Measurements from ENCODE around the gene SYTL4.

SYTL4 gene

DNA sequence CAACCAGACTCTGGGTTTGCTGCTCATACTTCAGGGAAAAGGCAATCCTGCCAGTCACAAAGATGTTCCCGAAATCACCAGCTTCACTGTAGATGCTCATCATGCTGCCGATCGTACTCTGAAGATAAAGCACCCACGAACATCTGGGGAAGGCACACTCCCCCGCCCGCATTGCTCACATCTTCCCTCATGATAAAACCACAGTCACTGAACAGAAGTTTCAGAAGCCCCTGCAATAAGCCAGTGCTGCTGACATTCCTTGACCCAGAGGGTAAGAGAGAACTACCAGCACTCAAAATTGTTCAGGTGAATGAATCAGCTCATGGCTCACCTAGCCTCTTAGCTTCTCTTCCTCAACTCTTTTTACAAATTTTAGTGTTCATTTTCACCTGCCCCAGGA is 44.8 kb downstream of the SYTL4 start:
- no peak overlapping the region for H3K4me3 ChIP-seq (ENCODE audit: low read length)
- no peaks in the 10 kb centered on the region for H3K79me2 ChIP-seq (ENCODE audit: low read length)
- H3K9me3 ChIP-seq (ENCODE audit: insufficient read depth, low read length) = no peaks in the 10 kb centered on the region
- no peak overlapping the region for H2AFZ ChIP-seq (ENCODE audit: low read depth, low read length)
- H3K36me3 ChIP-seq (replicated peaks; ENCODE audit: low read depth, low read length) = no peaks in the 10 kb centered on the region
- no peak overlapping the region for H3K27ac ChIP-seq (ENCODE audit: low read length)
- peaks cover 3% of the 10 kb centered on the region; the same call in 1 of the 2 replicates for H3K27me3 ChIP-seq (ENCODE audit: low read depth, low read length)
- TF ChIP-seq EZH2phosphoT487 (IDR thresholded peaks at IDR 0.05; ENCODE audit: low read depth) = no peak
- TF ChIP-seq, protein P1, sequence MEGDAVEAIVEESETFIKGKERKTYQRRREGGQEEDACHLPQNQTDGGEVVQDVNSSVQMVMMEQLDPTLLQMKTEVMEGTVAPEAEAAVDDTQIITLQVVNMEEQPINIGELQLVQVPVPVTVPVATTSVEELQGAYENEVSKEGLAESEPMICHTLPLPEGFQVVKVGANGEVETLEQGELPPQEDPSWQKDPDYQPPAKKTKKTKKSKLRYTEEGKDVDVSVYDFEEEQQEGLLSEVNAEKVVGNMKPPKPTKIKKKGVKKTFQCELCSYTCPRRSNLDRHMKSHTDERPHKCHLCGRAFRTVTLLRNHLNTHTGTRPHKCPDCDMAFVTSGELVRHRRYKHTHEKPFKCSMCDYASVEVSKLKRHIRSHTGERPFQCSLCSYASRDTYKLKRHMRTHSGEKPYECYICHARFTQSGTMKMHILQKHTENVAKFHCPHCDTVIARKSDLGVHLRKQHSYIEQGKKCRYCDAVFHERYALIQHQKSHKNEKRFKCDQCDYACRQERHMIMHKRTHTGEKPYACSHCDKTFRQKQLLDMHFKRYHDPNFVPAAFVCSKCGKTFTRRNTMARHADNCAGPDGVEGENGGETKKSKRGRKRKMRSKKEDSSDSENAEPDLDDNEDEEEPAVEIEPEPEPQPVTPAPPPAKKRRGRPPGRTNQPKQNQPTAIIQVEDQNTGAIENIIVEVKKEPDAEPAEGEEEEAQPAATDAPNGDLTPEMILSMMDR (IDR thresholded peaks at IDR 0.05; ENCODE audit: low read depth, low read length) = no peak
- H3K4me1 ChIP-seq (ENCODE audit: low read length) = peaks cover 11% of the 10 kb centered on the region
- no peak overlapping the region for H3K9ac ChIP-seq (ENCODE audit: low read length)
- H3K4me2 ChIP-seq (ENCODE audit: low read length) = peak overlapping the region; percentile 9; the same call in 1 of the 2 replicates
- no peaks in the 10 kb centered on the region for H4K20me1 ChIP-seq (ENCODE audit: insufficient read depth, low read length)

DNA sequence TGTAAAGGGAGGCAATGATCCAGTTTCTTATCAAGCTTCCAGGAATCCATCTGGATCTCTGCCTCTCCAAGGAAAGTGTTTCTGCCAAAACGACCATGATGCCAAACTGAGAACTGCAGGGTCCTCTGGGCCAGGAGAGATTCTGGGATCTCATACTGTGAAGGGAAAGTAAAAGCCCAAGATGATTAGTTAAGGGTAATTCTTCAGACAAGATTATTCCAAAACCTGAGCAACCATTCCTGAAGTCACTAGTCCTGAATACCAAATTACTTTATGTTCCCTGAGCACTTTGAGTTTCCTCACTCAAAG is 46.0 kb downstream of the SYTL4 start:
- no peaks in the 10 kb centered on the region for H3K36me3 ChIP-seq (replicated peaks; ENCODE audit: low read depth, low read length)
- no peaks in the 10 kb centered on the region for H3K79me2 ChIP-seq (ENCODE audit: low read length)
- H4K20me1 ChIP-seq (ENCODE audit: insufficient read depth, low read length) = no peaks in the 10 kb centered on the region
- no peak overlapping the region for H3K9ac ChIP-seq (ENCODE audit: low read length)
- no peak overlapping the region for H3K27ac ChIP-seq (ENCODE audit: low read length)
- TF ChIP-seq, protein P1 (IDR thresholded peaks at IDR 0.05; ENCODE audit: low read depth, low read length) = no peak
- no peak for TF ChIP-seq EZH2phosphoT487 (IDR thresholded peaks at IDR 0.05; ENCODE audit: low read depth)
- no peak overlapping the region for H3K4me3 ChIP-seq (ENCODE audit: low read length)
- H2AFZ ChIP-seq (ENCODE audit: low read depth, low read length) = no peak overlapping the region
- H3K27me3 ChIP-seq (ENCODE audit: low read depth, low read length) = peaks cover 8% of the 10 kb centered on the region; the same call in 1 of the 2 replicates
- H3K4me2 ChIP-seq (ENCODE audit: low read length) = no peak overlapping the region
- peaks cover 11% of the 10 kb centered on the region for H3K4me1 ChIP-seq (ENCODE audit: low read length)
- no peaks in the 10 kb centered on the region for H3K9me3 ChIP-seq (ENCODE audit: insufficient read depth, low read length)

GRCh38 chrX:100685284-100685996 is 46.5 kb downstream of the SYTL4 start:
- no peaks in the 10 kb centered on the region for H3K79me2 ChIP-seq (ENCODE audit: low read length)
- TF ChIP-seq, protein P1 (IDR thresholded peaks at IDR 0.05; ENCODE audit: low read depth, low read length) = peak; percentile 96
- no peak for TF ChIP-seq EZH2phosphoT487 (IDR thresholded peaks at IDR 0.05; ENCODE audit: low read depth)
- H3K4me3 ChIP-seq (ENCODE audit: low read length) = no peak overlapping the region
- no peak overlapping the region for H2AFZ ChIP-seq (ENCODE audit: low read depth, low read length)
- peaks cover 11% of the 10 kb centered on the region for H3K4me1 ChIP-seq (ENCODE audit: low read length)
- no peaks in the 10 kb centered on the region for H3K36me3 ChIP-seq (replicated peaks; ENCODE audit: low read depth, low read length)
- H3K27ac ChIP-seq (ENCODE audit: low read length) = no peak overlapping the region
- H3K27me3 ChIP-seq (ENCODE audit: low read depth, low read length) = peaks cover 9% of the 10 kb centered on the region; the same call in 1 of the 2 replicates
- no peak overlapping the region for H3K9ac ChIP-seq (ENCODE audit: low read length)
- no peaks in the 10 kb centered on the region for H3K9me3 ChIP-seq (ENCODE audit: insufficient read depth, low read length)
- no peak overlapping the region for H3K4me2 ChIP-seq (ENCODE audit: low read length)
- H4K20me1 ChIP-seq (ENCODE audit: insufficient read depth, low read length) = no peaks in the 10 kb centered on the region

DNA sequence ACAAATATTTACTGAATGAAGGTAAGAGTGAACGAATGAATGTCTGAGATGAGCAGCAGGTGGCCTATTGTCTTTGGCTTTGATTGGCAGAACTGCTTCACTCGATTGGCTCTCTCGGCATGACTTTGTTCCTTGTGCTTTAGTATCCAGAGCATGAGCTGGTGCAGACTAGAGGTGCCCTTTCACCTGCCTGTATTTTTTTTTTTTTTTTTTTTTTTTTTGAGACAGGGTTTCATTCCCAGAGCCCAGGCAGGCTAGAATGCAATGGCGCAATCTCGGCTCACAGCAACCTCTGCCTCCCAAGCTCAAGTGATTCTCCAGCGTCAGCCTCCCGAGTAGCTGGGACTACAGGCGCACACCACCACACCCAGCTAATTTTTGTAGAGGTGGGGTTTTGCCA is 49.0 kb downstream of the SYTL4 start:
- H3K27ac ChIP-seq (ENCODE audit: low read length) = no peak overlapping the region
- H3K4me2 ChIP-seq (ENCODE audit: low read length) = no peak overlapping the region
- H3K4me3 ChIP-seq (ENCODE audit: low read length) = no peak overlapping the region
- H4K20me1 ChIP-seq (ENCODE audit: insufficient read depth, low read length) = no peaks in the 10 kb centered on the region
- H3K36me3 ChIP-seq (replicated peaks; ENCODE audit: low read depth, low read length) = no peaks in the 10 kb centered on the region
- H3K9ac ChIP-seq (ENCODE audit: low read length) = no peak overlapping the region
- H3K27me3 ChIP-seq (ENCODE audit: low read depth, low read length) = peaks cover 16% of the 10 kb centered on the region
- TF ChIP-seq EZH2phosphoT487 (IDR thresholded peaks at IDR 0.05; ENCODE audit: low read depth) = no peak
- TF ChIP-seq, protein P1 (IDR thresholded peaks at IDR 0.05; ENCODE audit: low read depth, low read length) = no peak
- H3K9me3 ChIP-seq (ENCODE audit: insufficient read depth, low read length) = no peaks in the 10 kb centered on the region
- H3K79me2 ChIP-seq (ENCODE audit: low read length) = no peaks in the 10 kb centered on the region
- H3K4me1 ChIP-seq (ENCODE audit: low read length) = peaks cover 9% of the 10 kb centered on the region
- H2AFZ ChIP-seq (ENCODE audit: low read depth, low read length) = no peak overlapping the region
